Stimulated activated CD8-positive, alpha-beta memory T cell treated with anti-CD3 and anti-CD28 coated beads, Interleukin-7, amount 100 ng/mL, for 48 hours (primary cell): ENCODE results near the gene TERF2IP.

Experiments
- DNase-seq, 2 donors: peaks; one replicate each; pipeline ENCODE4 v3.0.0-alpha.2; 2020; ENCODE audit warnings: low read depth in 1 of 2; ENCODE audit errors: extremely low read depth in 1 of 2

TERF2IP gene, protein sequence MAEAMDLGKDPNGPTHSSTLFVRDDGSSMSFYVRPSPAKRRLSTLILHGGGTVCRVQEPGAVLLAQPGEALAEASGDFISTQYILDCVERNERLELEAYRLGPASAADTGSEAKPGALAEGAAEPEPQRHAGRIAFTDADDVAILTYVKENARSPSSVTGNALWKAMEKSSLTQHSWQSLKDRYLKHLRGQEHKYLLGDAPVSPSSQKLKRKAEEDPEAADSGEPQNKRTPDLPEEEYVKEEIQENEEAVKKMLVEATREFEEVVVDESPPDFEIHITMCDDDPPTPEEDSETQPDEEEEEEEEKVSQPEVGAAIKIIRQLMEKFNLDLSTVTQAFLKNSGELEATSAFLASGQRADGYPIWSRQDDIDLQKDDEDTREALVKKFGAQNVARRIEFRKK

DNA sequence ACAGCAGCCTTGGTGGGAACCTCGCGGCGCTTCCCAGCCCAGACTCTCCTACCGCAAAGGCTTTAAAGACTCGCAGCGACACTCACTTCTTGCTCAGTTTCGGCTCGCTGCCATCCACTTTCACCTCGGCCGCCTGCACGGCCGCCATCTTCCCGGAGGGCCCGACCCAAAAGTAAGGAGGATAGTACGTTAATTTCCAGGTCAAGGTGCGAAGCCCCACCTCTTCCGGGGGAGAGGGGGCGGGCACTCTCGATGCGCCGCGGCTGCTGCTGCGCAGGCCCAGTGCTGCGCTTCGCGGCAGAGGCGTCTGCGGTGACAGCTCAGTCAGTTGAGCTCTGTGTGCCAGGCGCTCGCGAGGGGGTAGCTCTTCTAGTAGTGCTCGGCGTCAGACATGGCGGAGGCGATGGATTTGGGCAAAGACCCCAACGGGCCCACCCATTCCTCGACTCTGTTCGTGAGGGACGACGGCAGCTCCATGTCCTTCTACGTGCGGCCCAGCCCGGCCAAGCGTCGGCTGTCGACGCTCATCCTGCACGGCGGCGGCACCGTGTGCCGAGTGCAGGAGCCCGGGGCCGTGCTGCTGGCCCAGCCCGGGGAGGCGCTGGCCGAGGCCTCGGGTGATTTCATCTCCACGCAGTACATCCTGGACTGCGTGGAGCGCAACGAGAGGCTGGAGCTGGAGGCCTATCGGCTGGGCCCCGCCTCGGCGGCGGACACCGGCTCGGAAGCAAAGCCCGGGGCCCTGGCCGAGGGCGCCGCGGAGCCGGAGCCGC, at the start of gene TERF2IP, which contains the start of gene KARS1:
TERF2IP (plus strand) TSS at position 282 of the 773 bp plus-strand sequence; CDS start at position 392, 110 bp downstream.
KARS1 (minus strand) TSS at position 174 of the 773 bp plus-strand sequence; CDS start at position 148, 26 bp downstream.
- peak; percentile 91 to 93 for DNase-seq

DNA sequence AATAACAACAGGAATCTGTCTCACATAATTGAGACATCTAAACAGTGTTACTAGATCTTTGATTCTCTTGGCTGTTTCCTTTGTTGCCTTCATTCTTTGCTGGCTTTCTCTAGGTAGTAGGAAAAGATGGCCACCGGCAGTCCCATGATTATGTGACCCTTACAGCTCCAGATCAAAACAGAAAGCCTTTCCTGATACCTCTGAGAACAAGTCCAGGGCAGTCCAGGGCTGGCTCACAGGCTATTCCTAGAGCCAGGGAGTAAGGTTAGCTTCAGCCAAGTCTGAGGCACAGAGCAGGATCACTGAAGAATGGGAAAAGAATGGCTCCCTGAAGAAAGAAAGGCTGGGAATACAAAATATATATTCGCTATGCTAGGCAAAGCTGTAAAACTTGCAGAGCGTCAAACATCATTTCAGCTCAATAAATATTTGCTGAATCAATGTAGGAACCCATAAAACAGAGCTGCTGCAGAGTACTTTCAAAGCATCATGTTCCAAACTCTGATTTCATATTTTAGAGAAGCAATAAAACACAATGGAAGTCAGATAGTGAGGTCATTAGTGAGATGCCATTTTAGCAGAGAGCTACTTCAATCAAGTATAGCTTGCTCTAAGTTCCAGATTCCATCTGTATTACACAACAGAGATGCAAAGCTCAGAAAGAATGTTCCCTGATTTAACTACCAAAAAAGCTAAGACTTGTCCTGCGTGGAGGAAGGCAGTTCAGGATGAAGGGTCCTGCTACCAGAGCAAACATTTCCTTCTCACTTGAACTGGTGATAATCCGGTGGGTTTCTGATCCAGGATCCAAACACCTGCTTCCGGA, 47.9 kb upstream of the TERF2IP start:
- DNase-seq, result no peak

DNA sequence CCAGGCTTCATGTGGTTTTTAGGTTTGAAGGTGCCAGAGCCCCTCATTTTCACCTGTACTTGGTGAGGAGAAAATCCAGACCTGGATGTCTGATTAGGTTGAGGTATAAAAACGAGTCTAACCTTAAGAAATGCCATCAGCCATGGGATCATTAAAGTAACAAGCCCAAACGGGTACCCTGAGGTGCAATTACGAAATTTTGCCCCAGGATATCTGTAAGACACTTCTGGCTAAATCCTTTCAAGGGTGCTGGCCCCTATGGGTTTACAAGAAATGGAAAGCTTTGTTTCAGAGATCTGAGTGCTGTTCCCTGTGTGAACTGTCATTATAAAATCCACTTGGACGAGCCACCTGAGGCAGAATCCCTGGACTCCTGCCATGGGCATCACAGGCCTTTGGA, 44.3 kb upstream of the TERF2IP start:
- DNase-seq, result no peak

DNA sequence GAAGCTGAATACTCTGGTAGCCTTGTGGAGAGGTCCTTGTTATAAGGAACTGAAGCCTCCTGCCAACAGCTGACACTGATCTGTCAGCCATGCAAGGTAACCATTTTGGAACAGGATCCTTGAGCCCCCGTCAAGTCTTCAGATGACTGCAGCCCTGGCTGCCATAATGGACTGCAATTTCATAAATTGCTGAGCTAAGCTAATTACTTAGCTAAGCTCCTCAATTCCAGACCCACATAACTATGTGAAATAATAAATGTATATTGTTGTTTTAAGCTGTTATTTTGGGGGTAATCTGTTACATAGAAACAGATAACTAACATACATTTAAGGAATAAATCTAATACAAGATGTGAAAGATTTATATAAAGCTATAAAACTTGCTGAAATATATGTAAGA, 41.1 kb upstream of the TERF2IP start:
- DNase-seq, result no peak

DNA sequence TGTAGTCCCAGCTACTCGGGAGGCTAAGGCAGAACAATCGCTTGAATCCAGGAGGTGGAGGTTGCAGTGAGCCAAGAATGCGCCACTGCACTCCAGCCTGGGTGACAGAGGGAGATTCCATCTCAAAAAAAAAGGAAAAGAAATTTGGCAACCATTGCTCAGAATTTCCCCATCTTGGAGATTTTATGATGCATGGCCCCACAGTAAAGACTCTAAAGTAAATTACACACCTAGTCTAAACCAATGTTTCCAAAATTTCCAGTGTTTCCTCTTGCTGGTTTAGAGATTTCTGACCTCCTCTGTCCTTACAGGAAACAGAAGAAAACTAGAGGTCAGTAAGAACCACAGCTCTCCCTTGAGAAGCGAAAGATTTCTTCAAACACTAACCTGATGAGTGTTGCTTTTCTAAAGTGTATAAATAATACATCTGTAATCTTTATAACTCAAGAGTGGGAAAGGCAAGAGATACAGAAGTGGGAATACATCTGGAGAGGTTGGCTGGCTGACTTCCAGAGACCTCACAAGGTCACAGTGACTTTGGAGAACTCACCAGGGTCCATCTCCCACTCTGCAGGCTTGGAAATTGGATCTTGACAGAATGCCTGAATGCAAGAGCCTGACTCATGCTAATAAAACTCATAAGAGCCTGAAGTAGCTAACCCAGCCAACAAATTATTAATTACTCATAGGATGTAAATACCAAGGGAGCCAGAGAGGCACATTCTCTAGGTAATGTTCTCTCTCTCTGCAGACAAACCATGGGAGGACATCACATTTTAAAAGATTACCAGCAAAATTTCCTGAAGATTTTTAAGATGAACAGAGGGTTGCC, 33.3 kb upstream of the TERF2IP start:
- DNase-seq, result no peak

DNA sequence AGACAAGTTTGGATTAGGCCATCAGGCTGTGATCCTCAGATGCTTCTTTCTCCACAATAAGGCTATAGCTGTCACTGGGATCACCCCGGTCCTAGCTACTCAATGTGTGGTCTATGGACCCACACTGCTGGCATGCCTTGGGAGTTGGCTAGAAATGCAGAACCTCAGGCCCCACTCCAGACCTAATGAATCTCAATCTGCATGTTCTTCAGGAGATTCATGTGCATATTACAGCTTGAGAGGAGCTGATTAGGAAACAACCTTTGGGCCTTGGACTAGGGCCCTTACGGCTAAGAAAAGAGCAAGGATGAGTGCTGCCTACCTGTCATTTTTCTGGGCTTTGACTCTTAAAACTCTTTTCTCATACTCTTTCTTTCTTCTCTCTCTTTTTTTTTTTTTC, 32.0 kb upstream of the TERF2IP start:
- no peak for DNase-seq

DNA sequence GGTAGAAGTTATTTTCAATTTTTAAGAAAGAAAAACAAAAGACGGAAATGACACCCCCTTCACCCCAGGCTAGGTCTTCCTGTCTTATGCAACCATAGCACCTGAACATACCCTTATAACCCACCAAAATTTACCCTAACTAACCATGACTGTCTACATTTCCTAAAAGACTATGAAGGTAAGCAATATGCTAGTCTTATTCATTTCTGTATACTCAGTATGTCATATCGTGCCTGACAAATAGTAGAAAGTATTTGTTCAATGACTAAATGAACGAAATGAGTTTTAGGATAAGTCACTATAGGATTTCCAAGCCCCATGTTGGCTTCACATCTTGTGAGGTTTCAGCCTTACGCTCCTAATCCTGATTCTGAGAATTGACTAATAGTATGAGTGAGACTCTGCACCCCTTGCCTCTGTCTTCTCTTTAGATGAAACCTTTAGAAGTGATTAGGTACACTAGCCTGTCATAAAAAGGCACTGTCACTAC, 31.0 kb upstream of the TERF2IP start:
- no peak for DNase-seq

DNA sequence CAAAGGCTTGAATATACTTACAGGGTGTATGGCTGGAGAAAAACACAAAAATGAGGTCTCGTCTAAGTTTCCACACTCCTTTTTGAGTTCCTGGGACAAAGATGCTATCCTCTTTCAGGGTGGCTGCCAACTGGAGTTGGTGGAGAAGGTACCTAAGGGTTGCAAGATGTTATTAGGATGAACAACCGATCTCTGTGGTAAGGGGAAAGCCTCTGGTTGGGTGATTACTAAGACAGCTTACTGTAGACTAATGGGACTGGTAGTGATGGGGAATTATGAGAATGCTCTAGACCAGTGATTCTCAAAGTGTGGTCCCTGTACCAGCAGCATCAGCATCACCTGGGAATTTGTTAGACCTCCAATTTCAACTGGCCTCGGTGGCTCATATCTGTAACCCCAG, 30.5 kb upstream of the TERF2IP start:
- DNase-seq, result no peak

DNA sequence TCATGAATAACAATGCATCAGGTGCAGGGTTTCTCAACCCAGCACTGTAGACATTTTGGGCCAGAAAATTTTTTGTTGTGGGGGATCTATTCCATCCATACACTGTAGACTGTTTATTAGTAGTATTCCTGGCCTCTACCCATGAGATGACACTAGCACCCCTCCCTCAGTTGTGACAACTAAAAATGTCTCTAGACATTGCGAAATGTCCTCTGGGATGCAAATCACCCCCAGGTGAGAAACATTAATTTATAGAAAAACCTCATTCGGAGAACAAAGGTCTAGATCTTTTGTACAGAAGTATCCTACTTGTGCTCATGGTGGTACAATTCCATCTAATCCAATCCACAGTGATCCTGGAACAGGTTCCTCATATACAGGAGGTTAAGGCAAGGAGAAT, 28.8 kb upstream of the TERF2IP start:
- DNase-seq, result no peak

DNA sequence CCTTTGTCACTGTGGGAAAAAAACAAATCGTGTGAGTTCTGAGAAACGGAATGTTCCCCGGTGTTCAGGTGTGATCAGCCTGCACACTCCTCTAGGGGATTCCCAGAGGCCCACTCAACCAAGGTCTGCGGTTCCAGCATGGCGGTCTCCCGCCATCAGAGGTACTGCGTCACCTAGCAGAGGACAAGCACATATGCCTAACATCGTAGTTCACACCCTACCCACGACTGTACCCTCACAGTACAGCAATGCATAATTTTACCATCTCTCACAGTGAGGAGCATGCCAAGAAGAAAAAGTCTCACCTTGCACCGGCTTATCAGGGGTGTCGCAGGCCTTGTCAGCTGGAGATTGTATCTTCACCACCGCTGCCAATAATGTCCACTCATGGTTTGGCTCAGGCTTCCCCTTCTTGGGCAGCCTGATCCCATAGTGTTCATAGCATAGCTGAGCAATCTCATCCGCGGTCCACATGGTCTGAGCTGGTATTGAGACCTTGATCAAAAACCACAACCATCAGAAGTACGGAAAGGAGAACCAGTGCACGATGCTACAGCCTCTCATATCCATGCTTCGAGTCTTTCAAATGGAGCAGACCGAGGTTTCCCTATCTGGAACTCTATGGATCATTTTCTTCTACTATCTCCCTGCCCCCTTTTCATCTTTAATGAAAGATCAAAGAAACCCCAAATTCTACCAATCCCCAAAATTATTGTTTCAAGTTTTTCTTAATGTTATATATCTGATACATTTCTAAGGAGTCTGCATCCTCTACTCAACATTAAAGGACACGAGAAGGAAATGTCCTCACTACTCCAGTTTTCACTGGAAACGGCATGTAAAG, 27.0 kb upstream of the TERF2IP start:
- DNase-seq, result peak in 1 of 2 donors; percentile 18

DNA sequence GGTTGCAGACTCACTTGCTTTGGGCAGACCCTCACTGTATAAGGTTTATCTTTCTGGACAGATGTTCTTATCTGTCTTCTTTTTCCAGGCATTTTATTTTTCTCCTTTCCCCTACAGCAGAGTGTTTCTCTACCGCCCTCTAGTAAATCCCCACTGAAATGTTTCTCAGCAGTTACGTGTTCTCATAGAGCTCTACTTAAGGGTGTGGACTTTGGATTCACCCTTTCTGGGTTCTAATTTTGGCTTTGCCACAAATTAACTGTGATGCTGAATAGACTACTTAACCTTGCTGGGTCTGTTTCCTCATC, 26.4 kb upstream of the TERF2IP start:
- DNase-seq, result no peak

DNA sequence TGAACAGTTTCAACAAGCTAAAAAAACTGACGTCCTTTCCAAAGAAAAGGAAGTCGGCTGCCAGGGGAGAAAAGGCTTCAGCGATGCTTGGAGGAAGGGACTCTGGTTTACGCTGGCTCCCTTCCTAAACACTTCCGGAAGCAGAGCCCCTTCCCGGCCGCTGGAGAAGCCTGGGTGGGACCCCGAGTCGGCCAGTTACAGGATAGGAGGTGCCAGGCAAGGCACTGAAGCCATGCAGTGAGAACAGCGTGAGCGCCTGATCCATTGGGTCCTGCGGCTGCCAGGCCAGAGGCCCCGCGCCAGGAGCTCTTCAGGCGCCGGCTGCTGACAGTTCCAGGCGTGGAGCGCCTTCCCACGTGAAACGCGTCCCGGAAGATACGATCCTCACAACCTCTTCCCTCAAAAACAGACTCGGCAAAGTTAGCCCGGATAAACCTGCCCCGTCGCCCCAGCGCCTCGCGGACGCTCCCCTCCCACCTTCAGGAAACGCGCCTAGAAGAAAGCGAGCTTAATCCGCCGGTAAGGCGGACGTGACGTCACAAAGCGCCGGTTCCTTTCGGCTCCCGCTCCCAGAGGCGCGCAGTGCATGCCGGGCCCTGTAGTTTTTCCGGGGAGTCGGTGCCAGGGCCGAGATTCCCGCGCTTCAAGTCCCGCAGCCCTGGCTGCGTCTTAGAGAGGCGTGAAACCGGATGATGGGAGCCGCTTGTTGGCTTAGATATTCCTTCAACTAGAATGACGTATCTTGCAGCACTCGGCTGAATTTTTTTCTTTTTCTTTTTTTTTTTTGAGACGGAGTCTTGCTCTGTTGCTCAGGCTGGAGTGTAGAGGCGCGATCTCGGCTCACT, 24.6 kb upstream of the TERF2IP start, which contains the start of gene ADAT1:
ADAT1 (minus strand) TSS at position 521 of the 845 bp plus-strand sequence. CDS start 2,482 bp downstream, outside the sequence.
- DNase-seq, result peak; percentile 92 to 97

DNA sequence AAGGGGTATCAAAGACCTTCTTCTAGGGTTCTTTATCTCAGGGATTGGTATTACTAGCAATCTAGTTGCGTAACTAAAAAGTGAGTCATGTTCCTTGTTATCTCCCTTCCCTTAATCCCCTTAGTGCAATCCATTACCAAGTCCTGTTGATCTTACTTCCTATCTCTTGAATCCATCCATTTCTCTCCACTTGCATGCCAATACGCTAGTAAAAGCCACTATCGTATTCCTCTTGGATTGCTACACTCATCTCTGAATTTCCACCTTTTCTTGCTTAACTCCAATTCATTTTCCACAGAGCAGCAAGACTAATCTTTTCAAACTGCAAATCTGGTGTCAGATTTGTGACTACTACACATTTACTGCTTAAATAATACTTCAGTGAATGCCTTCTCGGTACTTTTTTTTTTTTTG, 22.6 kb upstream of the TERF2IP start:
- DNase-seq, result no peak

DNA sequence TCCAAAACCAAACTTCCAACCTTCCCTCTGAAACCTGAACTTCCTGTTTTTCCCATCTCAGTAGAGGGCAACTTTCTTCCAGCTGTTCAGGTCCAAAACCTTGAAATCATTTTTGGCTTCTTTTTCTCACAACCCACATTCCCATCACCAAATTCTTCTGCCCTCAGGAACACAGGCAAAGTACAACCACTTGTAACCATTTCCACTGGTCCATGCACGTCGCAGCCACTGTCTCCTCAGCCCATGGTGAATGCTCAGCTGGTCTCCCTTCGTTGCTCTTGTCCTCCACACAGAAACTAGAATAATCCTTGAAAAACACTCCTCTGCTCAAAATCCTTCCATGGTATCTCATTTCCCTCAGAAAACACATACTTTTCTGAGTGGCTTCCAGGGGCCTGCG, 20.8 kb upstream of the TERF2IP start:
- no peak for DNase-seq

DNA sequence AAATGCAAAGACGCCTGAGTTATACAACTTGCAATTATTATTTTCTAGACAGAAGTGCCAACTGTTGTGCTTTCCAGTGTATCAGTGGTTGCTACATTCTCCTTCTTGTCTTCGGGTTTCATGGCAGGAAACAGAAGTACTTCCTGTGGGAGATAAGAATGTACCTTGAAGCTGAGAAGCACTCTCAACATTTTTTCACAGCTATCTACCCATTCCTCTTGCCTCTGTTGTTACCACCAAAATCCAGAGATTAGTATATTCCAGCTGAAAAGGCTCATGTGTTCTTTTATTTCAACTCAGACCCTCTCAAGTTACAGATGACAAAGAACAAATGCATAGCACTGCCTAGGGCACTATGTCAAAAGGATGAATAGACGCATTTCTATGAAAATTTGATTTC, 19.7 kb upstream of the TERF2IP start:
- DNase-seq, result no peak

DNA sequence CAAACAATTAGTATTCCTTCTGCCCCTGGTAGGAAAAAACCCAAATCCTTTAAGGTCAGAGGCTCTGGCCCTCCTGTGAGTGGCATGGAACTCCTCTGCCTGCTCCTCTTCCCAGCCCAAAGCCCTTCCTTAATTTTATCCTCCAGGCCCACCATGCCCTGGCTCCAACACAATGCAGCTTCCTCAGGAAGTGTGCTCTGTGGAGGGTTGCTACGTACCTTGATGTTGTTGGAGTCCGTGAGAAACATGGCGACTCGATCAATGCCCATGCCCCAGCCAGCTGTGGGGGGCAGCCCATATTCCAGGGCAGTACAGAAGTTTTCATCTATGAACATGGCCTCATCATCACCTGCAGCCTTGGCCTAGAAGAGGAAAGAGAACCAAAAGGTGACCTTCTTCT, 19.2 kb upstream of the TERF2IP start:
- no peak for DNase-seq

DNA sequence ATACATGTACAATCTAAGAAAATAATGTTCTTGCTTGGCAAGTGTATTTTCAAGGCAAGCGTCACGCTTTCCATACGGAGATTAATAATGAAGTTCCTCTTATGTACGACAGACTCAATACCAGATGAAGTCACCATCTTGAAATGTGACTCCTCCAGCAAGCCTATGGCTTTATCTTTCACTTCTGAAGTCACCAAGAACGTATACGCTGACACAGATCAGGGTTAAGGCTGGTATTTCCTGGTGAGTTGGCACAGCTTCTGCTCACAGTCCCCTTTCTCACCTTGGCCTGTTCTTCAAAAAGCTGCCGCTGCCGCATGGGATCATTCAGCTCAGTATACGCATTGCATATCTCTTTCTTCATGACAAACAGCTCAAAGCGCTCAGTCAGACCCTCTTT, 18.4 kb upstream of the TERF2IP start:
- DNase-seq, result no peak

DNA sequence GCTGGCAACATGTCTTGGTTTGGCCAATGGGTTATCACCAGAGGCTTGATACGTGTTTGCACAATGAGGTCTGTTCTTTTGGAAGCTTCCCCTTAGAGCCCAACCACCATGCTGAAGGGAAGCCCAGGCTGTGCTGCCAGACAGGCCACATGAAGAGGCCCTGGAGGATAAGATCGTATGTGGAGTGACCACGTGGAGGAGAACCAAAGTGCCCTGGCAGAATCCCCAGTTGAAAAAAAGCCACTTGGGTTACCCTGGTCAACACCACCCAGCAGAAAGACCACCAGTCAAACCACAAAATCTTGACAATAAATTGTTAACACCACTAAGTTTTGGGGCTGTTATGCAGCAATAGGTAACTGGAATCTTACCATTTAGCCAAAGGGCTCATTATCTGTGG, 17.5 kb upstream of the TERF2IP start:
- no peak for DNase-seq
